Testis (tissue), 3 donors: Measurements from ENCODE around the gene INPP4A. TPM values are rescaled to one million over a fixed set of nuclear protein-coding genes. Genes with fewer than 3 reads are reported as not detected.

ENCODE experiments used
- DNase-seq: peaks from one replicate; pipeline ENCODE4 v3.0.0-alpha.2; 2019
- H3K27ac ChIP-seq, 2 donors: fragments of 200-600 bp; sonication (generic); one replicate each; pipeline ENCODE4 v1.5.1; 2019
- H3K27me3 ChIP-seq: fragments of 200-600 bp; sonication (generic); one replicate; pipeline ENCODE4 v1.5.1; 2019
- H3K36me3 ChIP-seq: fragments of 200-600 bp; sonication (generic); one replicate; pipeline ENCODE4 v1.5.1; 2017; ENCODE audit warnings: low read depth; ENCODE audit errors: missing control alignments
- H3K4me1 ChIP-seq: fragments of 200-600 bp; sonication (generic); one replicate; pipeline ENCODE4 v1.5.1; 2019
- H3K4me3 ChIP-seq, 2 donors: fragments of 200-600 bp; sonication (generic); one replicate each; pipeline ENCODE4 v1.5.1; 2017 to 2019
- H3K9me3 ChIP-seq: fragments of 200-600 bp; sonication (generic); one replicate; pipeline ENCODE4 v1.5.1; 2017
- POLR2A ChIP-seq: fragments of 450-650 bp; IDR thresholded peaks from one replicate; pipeline ENCODE4 v1.6.1; 2017; ENCODE audit warnings: antibody characterized with exemption, mild to moderate bottlenecking, moderate library complexity
- WGBS, 2 donors: methylation state at CpG; one replicate each; pipeline ENCODE4 v1.1.5; 2018; 5-methylcytosine and 5-hydroxymethylcytosine counted together
- intact Hi-C: fragments of 100-400 bp; cut with DNase I; formaldehyde crosslinking; loops from one replicate; pipeline ENCODE4 v1.15.1; 2023; ENCODE audit warnings: low total_unique reads
- polyA plus RNA-seq: library from polyadenylated mRNA; stranded (reverse); fragments of 350-450 nt; fragmentation: Illumina TruSeq; extraction: RNeasy Lipid Tissue Mini Kit (QIAGEN cat#74804); gene quantifications from one replicate; pipeline ENCODE4 v1.2.3, GENCODE V29; 2014; ENCODE audit warnings: low read depth, low replicate concordance; ENCODE audit not compliant: insufficient read depth
- total RNA-seq, 2 donors: library from RNA; depleted of rRNA; stranded (reverse); fragments of >200 nt; gene quantifications; one replicate each; pipeline ENCODE4 v1.2.3, GENCODE V29; 2016
- TF ChIP-seq, protein P1 (sequence below), 3 experiments: fragments of 450-650 bp in 2 of 3; fragments of 200-600 bp in 1 of 3; sonication (generic) in 1 of 3; IDR thresholded peaks; one replicate each; pipeline ENCODE4 v1.5.1; 2016 to 2019; ENCODE audit warnings: antibody characterized with exemption in 3 of 3, mild to moderate bottlenecking in 2 of 3, moderate library complexity in 1 of 3

Gene INPP4A
- total and polyA plus RNA-seq, 3 donors from 2014 or later = 13.3 to 42.9 (median 35.6) TPM

GRCh38 chr2:98637401-98638147 lies 192.9 kb downstream of the INPP4A start:
- Histone ChIP-seq H3K27ac (no peak overlapping the region), H3K4me1 (no peaks in the 10 kb centered on the region), H3K4me3 (no peak overlapping the region), H3K27me3 (no peaks in the 10 kb centered on the region), H3K36me3 (no peaks in the 10 kb centered on the region), H3K9me3 (no peaks in the 10 kb centered on the region)
- intact Hi-C loops = no loop called here
- WGBS, 2 donors = 78 to 85% methylated on average over 10 of the region's 10 CpGs
- no peak for DNase-seq
- TF ChIP-seq POLR2A = no peak
- TF ChIP-seq, protein P1, sequence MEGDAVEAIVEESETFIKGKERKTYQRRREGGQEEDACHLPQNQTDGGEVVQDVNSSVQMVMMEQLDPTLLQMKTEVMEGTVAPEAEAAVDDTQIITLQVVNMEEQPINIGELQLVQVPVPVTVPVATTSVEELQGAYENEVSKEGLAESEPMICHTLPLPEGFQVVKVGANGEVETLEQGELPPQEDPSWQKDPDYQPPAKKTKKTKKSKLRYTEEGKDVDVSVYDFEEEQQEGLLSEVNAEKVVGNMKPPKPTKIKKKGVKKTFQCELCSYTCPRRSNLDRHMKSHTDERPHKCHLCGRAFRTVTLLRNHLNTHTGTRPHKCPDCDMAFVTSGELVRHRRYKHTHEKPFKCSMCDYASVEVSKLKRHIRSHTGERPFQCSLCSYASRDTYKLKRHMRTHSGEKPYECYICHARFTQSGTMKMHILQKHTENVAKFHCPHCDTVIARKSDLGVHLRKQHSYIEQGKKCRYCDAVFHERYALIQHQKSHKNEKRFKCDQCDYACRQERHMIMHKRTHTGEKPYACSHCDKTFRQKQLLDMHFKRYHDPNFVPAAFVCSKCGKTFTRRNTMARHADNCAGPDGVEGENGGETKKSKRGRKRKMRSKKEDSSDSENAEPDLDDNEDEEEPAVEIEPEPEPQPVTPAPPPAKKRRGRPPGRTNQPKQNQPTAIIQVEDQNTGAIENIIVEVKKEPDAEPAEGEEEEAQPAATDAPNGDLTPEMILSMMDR (IDR thresholded peaks at IDR 0.05) = no peak

- intact Hi-C loops = loop anchor here (10.0 kb wide), 1 partner anchor 191 kb away; no protein-coding TSS in a partner anchor
- DNase-seq = no peak
- H3K4me3 ChIP-seq = no peak overlapping the region
- no peaks in the 10 kb centered on the region for H3K4me1 ChIP-seq
- 84 to 85% methylated on average over 5 of the region's 5 CpGs for WGBS, 2 donors
- H3K9me3 ChIP-seq = no peaks in the 10 kb centered on the region
- no peaks in the 10 kb centered on the region for H3K27me3 ChIP-seq
- TF ChIP-seq POLR2A = no peak
- TF ChIP-seq, protein P1 (IDR thresholded peaks at IDR 0.05) = no peak
- no peak overlapping the region for H3K27ac ChIP-seq
- H3K36me3 ChIP-seq = no peaks in the 10 kb centered on the region
Measured at GRCh38 chr2:98643496-98644100, 198.9 kb downstream of the INPP4A start.

Other genes with a start within 250 kb of the INPP4A start
- gene CNGA3, start 98.4 kb upstream of the INPP4A start, total RNA-seq = 1 to 10 TPM in 1 of 2 donors, under 1 TPM in 1; 0.63 to 1.1 TPM
- 1.5 TPM for gene CNGA3, start 98.4 kb upstream of the INPP4A start, polyA plus RNA-seq
- 10 to 100 TPM; 40.5 to 47.7 TPM for gene COA5, start 163.7 kb downstream of the INPP4A start, total RNA-seq
- 65.9 TPM for gene COA5, start 163.7 kb downstream of the INPP4A start, polyA plus RNA-seq
- gene UNC50, start 163.7 kb downstream of the INPP4A start, total RNA-seq = 10 to 100 TPM; 60.4 to 60.8 TPM
- 102 TPM for gene UNC50, start 163.7 kb downstream of the INPP4A start, polyA plus RNA-seq